DMS53 (cell line): Measurements from ENCODE around the gene F5.

Experiments used
- DNase-seq: peaks from one replicate; lab custom pipeline; 2025; lab: John Stamatoyannopoulos, UW

F5 gene

DNA sequence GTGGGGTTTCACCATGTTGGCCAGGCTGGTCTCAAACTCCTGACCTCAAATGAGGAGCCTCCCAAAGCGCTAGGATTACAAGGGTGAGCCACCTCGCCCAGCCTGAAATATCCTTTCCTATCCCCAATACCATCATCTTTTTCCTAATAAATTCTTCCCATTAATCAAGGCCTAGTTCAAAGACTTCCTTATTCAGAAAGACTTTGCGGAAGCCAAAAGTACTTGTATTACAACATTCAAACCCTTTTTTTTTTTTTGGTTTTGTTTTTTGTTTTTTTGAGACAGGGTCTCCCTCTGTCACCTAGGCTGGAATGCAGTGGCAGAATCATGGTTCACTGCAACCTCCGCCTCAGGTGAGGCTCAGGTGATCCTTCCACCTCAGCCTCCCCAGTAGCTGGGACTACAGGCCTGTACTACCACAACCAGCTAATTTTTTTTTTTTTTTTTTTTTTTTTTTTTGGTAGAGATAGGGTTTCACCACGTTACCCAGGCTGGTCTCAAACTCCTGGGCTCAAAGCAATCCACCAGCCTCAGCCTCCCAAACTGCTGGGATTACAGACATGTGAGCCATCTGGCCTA, 108.1 kb downstream of the F5 start:
- DNase-seq = no peak

DNA sequence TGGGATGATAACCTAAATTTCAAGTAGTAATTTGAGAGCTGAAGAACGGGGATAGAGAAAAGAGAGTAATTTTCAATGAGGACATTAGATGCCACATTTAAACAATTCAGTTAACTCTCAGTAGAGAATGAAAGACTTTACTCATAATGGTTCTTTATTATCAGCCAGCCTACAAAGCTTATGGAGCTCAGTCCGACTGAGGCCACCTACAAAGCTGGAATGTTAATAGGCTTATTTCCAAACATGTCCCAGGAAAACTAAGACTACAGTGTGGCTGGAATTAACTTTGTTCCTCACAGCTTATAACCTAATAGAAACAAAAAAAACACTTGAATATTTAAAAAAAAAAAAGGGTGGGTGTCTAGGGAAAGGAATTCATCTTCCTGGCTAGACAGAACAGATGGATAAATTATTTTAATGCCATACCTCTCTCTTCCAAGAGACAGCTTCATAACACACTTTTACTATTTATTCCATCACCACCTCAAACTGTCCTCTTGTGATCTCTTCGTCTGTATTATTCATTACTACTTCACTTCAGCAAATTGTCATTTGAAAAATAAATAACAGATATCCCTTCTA, 110.4 kb downstream of the F5 start:
- DNase-seq = no peak

DNA sequence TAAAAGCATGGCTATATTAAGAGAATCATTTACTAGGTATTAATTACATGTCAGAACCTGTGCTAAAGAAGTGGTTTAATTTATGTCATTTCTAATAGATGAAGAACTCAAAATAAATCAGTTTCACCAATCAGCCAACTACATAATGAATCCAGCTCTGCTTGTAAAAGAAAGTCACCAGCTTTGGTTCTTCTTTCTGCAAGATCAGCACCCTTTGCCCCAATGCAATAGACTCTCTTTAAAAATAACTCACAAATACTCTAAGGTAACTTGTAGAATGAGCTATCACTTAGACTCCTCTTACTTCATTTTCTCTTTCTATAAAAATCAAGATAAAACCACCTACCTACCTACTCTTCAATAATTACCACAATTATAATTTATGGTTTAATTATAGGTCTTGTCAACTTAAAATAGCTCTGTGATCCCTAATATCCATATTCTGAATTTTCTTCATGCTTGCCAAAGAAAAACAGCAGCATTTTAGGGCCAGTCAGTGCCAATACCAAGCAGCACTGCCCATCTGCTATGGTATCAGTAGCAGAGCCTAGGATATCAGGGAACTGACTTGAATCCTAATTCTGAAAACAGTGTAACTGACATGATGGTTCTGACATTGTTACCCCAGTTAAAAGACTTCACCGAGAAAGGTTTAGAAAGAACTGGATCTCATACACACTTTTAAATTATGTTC, 111.8 kb downstream of the F5 start:
- no peak for DNase-seq

DNA sequence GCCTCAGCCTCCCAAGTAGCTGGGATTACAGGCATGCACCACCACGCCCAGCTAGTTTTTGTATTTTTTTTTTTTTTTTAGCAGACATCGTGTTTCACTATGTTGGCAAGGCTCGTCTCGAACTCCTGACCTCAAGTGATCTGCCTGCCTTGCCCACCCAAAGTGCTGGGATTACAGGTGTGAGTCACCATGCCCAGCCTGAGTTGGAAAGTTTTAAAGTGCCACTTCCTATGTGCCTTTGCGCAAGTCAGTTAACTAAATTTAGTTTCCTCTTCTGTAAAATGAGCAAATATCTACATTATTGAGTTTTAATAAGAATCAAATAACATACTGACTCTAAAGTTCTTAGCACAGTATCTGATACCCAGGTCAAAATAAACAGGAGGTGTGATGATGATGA, 112.9 kb downstream of the F5 start:
- DNase-seq = no peak

DNA sequence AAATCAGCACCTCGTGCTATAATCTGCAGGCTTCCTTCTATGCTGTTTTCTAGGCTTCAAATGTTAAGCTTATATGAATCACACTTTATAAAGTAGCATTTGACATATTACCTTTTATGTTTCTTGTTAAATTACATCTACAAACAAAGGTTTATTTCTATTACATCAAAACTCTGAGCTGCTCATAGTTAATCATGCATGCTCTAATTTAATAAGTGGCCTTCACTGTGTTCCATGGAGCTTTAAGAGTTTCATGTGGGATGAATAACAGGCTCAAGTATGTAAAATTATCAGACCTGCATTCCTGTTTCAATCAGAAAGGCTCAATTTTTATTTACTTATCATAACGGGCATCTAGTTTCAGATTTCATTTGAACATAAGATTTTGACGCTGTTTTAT, 113.5 kb downstream of the F5 start:
- no peak for DNase-seq

DNA sequence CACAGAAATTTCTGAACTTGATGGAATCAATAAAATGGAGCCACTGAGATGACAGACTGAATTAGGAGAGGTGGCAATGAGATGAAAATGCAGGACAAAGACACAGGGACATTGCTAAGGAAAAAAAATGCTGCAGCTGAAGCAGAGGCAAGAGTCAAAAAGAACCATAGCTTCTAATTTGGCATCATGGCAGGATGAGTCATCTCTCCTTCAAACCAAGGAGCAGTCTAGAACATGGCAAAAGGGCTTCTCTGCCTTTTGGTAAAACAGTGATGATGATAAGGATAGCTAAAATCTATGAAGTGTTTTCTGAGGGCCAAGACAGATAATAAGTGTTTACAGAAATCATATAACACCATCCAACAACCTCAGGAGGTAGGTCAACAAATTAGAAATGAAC, 117.3 kb downstream of the F5 start:
- DNase-seq = no peak

DNA sequence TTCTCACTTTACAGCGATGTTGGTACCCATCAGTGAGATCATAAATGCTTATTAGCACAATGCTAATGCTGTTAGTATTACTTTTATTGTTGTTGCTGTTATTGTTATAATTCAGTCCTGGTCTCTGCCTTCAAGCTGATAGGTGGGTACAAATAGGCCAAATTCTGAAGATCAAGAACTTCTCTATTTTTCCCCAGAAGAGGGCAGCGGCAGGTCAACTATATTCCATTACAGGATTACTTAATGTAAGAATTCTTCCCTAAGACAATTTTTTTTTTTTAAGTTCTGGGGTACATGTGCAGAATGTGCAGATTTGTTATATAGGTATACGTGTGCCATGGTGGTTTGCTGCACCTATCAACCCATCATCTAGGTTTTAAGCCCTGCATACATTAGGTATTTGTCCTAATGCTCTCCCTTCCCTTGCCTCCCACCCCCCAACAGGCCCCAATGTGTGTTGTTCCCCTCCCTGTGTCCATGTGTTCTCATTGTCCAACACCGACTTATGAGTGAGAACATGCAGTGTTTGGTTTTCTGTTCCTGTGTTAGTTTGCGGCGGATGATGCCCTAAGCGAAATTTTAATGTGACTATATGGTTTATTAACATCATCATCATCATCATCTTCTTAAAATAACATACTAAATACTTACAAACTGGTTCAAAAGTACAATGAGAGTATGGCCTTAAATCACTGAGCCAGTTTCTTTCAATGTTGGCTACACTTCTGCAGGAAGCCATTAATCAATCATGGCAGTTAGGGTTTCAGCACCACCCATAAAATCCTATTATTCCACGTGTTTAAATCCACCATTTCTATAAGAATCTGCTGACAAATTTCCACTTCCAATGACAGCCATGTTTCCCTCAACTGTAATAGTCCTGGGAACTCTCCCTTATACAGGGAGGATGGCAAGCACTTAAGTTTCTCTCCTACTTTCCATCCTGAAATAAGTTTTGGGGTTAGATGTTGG, 119.7 kb downstream of the F5 start:
- DNase-seq = peak; percentile 68

DNA sequence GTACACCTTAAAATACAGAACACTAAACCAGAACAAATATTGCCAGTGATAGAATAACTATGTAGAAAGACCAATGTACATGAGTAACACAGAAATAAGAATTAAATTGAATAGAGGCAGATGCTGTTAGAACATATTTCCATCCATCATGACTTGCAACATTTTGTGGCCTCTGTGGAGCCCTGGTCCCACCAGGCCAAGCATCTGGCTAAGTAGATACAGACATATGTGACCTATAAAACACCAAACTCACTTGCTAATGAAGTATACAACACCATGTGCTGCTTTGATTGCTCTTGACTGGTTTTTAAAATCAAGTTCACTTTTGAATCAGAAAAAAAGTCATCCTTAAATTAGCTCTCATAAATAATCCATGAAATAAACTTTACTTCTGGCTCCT, 121.0 kb downstream of the F5 start:
- DNase-seq = no peak
